ENCODE measurements around the gene SLC43A2. TPM values are rescaled to one million over a fixed set of nuclear protein-coding genes. Genes with fewer than 3 reads are reported as not detected.

Gene SLC43A2
- total RNA-seq, 1 experiment from 2014 or later = 11.0 TPM

GRCh38 chr17:1546292-1546922 is 82.2 kb downstream of the SLC43A2 start:
- ChIA-PET POLR2A (interaction anchor here (0.6 kb wide), 1 partner anchor 1222 kb away, joined by 7 read pairs; no protein-coding TSS in a partner anchor), CTCF (no interaction called here)
- TF ChIP-seq IRF1 (CRISPR knock-in tag; IDR thresholded peaks at IDR 0.05) (no peak), ATF1 (CRISPR knock-in tag; IDR thresholded peaks at IDR 0.05) (no peak), ZNF121 (CRISPR knock-in tag; IDR thresholded peaks at IDR 0.05) (no peak), TEAD4 (CRISPR knock-in tag; IDR thresholded peaks at IDR 0.05) (no peak), ARID4B (CRISPR knock-in tag; IDR thresholded peaks at IDR 0.05; ENCODE audit: borderline replicate concordance) (no peak)
- Mint-ChIP-seq H3K27ac (no peak overlapping the region), H3K36me3 (peaks cover 30% of the 10 kb centered on the region), H3K4me1 (0 out of 2 replicates have a peak, but pooled peaks cover 6% of the 10 kb centered on the region), H3K4me3 (no peak overlapping the region), H3K9me3 (no peaks in the 10 kb centered on the region), H3K27me3 (ENCODE audit: low read depth) (no peaks in the 10 kb centered on the region)
- no peak for ATAC-seq
- DNase-seq (ENCODE audit: low spot score) = no peak

- Mint-ChIP-seq H3K36me3 (peaks cover 32% of the 10 kb centered on the region), H3K4me1 (0 out of 2 replicates have a peak, but pooled peaks cover under 1% of the 10 kb centered on the region), H3K4me3 (no peak overlapping the region), H3K9me3 (no peaks in the 10 kb centered on the region), H3K27me3 (ENCODE audit: low read depth) (no peaks in the 10 kb centered on the region), H3K27ac (no peak overlapping the region; the same call in 1 of the 2 replicates)
- CTCF ChIA-PET = no interaction called here
- no peak for DNase-seq (ENCODE audit: low spot score)
- POLR2A ChIA-PET = no interaction called here
- no peak for ATAC-seq
- TF ChIP-seq TEAD1 (CRISPR knock-in tag; IDR thresholded peaks at IDR 0.05) (no peak), TEAD4 (CRISPR knock-in tag; IDR thresholded peaks at IDR 0.05) (no peak), HMGA2 (CRISPR knock-in tag; IDR thresholded peaks at IDR 0.05) (no peak), GRHL2 (CRISPR knock-in tag; IDR thresholded peaks at IDR 0.05; ENCODE audit: insufficient replicate concordance, severe bottlenecking) (no peak), ZNF281 (CRISPR knock-in tag; IDR thresholded peaks at IDR 0.05) (no peak), E2F1 (CRISPR knock-in tag; IDR thresholded peaks at IDR 0.05) (no peak), HMGXB4 (CRISPR knock-in tag; IDR thresholded peaks at IDR 0.05) (no peak), CBFB (CRISPR knock-in tag; IDR thresholded peaks at IDR 0.05; ENCODE audit: low read depth) (no peak), ZNF423 (CRISPR knock-in tag; IDR thresholded peaks at IDR 0.05) (no peak), SMAD3 (CRISPR knock-in tag; IDR thresholded peaks at IDR 0.05; ENCODE audit: borderline replicate concordance) (no peak), IRF2 (CRISPR knock-in tag; IDR thresholded peaks at IDR 0.05; ENCODE audit: borderline replicate concordance, low read depth) (no peak), SMAD4 (CRISPR knock-in tag; IDR thresholded peaks at IDR 0.05) (no peak), CREM (CRISPR knock-in tag; IDR thresholded peaks at IDR 0.05) (no peak), ATF1 (CRISPR knock-in tag; IDR thresholded peaks at IDR 0.05) (no peak), CTCF (IDR thresholded peaks at IDR 0.05) (no peak), FOXP1 (CRISPR knock-in tag; IDR thresholded peaks at IDR 0.05; ENCODE audit: borderline replicate concordance) (no peak)
Measured at GRCh38 chr17:1545618-1546017, 83.0 kb downstream of the SLC43A2 start.
